ENCODE results near the gene NEK8. TPM values are rescaled to one million over a fixed set of nuclear protein-coding genes. Genes with fewer than 3 reads are reported as not detected.

Gene NEK8
- total RNA-seq, 2 experiments from 2014 or later: 3.6 to 3.9 TPM

GRCh38 chr17:28725166-28725659 lies 3.4 kb upstream of the NEK8 start:
- H3K4me1 Mint-ChIP-seq (ENCODE audit: low read depth): peaks cover 39% of the 10 kb centered on the region
- no peak for TF ChIP-seq CTCF (IDR thresholded peaks at IDR 0.05)
- CTCF ChIA-PET: interaction anchor here (2.3 to 13.9 kb wide), 6 partner anchors 13 to 177 kb away, joined by 19 to 609 read pairs (median 27); partner anchors contain the start of genes BLTP2, DHRS13, PROCA1 and TRAF4
- peak overlapping the region; percentile 100 for H3K4me3 Mint-ChIP-seq
- H3K36me3 Mint-ChIP-seq (ENCODE audit: low read depth): peaks cover 55% of the 10 kb centered on the region
- POLR2A ChIA-PET: interaction anchor here (0.6 to 11.5 kb wide), 20 partner anchors 12 to 339 kb away, joined by 3 to 480 read pairs (median 4); partner anchors contain the start of genes BLTP2, DHRS13, PHF12 and PROCA1
- peak overlapping the region; percentile 89 for H3K27ac Mint-ChIP-seq
- ATAC-seq: no peak
- H3K9me3 Mint-ChIP-seq: no peaks in the 10 kb centered on the region
- H3K27me3 Mint-ChIP-seq: no peaks in the 10 kb centered on the region
- DNase-seq: peak; percentile 56
- intact Hi-C loops (cut with micrococcal nuclease): loop anchor here (5.0 kb wide), 3 partner anchors 37 to 177 kb away; partner anchors contain the start of gene DHRS13

GRCh38 chr17:28725660-28726225 lies 2.8 kb upstream of the NEK8 start:
- intact Hi-C loops (cut with micrococcal nuclease): loop anchor here (2.0 to 5.0 kb wide), 4 partner anchors 37 to 223 kb away; partner anchors contain the start of gene DHRS13
- ChIA-PET POLR2A (interaction anchor here (0.6 to 11.5 kb wide), 22 partner anchors 12 to 228 kb away, joined by 3 to 480 read pairs (median 4); partner anchors contain the start of genes BLTP2, DHRS13, FAM222B and PHF12), CTCF (interaction anchor here (1.0 to 13.9 kb wide), 30 partner anchors 9 to 386 kb away, joined by 3 to 609 read pairs (median 11); partner anchors contain the start of genes BLTP2, DHRS13, FAM222B and FLOT2)
- Mint-ChIP-seq H3K27me3 (no peaks in the 10 kb centered on the region), H3K4me1 (ENCODE audit: low read depth) (peaks cover 39% of the 10 kb centered on the region), H3K9me3 (no peaks in the 10 kb centered on the region), H3K36me3 (ENCODE audit: low read depth) (peaks cover 50% of the 10 kb centered on the region), H3K4me3 (peak overlapping the region; percentile 100), H3K27ac (peak overlapping the region; percentile 89)
- ATAC-seq (peak; percentile 2), DNase-seq (peak; percentile 68)
- TF ChIP-seq CTCF (IDR thresholded peaks at IDR 0.05): no peak

- H3K36me3 Mint-ChIP-seq (ENCODE audit: low read depth): peaks cover 45% of the 10 kb centered on the region
- peak; percentile 40 for ATAC-seq
- H3K4me3 Mint-ChIP-seq: peak within 1 kb of the TSS; percentile 100
- intact Hi-C loops (cut with micrococcal nuclease): loop anchor here (2.0 to 5.0 kb wide), 4 partner anchors 36 to 223 kb away; partner anchors contain the start of gene DHRS13
- no peaks in the 10 kb centered on the region for H3K27me3 Mint-ChIP-seq
- no peak for TF ChIP-seq CTCF (IDR thresholded peaks at IDR 0.05)
- peaks cover 39% of the 10 kb centered on the region for H3K4me1 Mint-ChIP-seq (ENCODE audit: low read depth)
- peak; percentile 89 for DNase-seq
- H3K27ac Mint-ChIP-seq: peak within 1 kb of the TSS; percentile 99
- H3K9me3 Mint-ChIP-seq: no peaks in the 10 kb centered on the region
- ChIA-PET POLR2A (interaction anchor here (0.7 to 11.5 kb wide), 16 partner anchors 13 to 226 kb away, joined by 3 to 480 read pairs (median 4); partner anchors contain the start of genes BLTP2, FAM222B, PHF12 and PROCA1), CTCF (interaction anchor here (0.6 to 13.9 kb wide), 50 partner anchors 9 to 414 kb away, joined by 3 to 609 read pairs (median 6); partner anchors contain the start of genes BLTP2, DHRS13, FAM222B and FLOT2)
These were observed 2.4 kb upstream of the NEK8 start, which contains the start of gene TLCD1 for GRCh38 chr17:28726226-28726626. TLCD1 (minus strand) TSS chr17:28726233; CDS start chr17:28726097, 136 bp downstream.

- Mint-ChIP-seq H3K27me3 (no peaks in the 10 kb centered on the region), H3K4me1 (ENCODE audit: low read depth) (peaks cover 39% of the 10 kb centered on the region)
These were observed 1.7 kb upstream of the NEK8 start for GRCh38 chr17:28726627-28727491.

More at GRCh38 chr17:28726627-28727491, 1.7 kb upstream of the NEK8 start:
- Mint-ChIP-seq H3K27ac (peak overlapping the region; percentile 99), H3K9me3 (no peaks in the 10 kb centered on the region), H3K4me3 (peak overlapping the region; percentile 100), H3K36me3 (ENCODE audit: low read depth) (peaks cover 39% of the 10 kb centered on the region)
- DNase-seq: peak; percentile 95
- peak; percentile 50 for ATAC-seq
- POLR2A ChIA-PET: interaction anchor here (0.7 to 11.5 kb wide), 26 partner anchors 7 to 225 kb away, joined by 3 to 480 read pairs (median 4); partner anchors contain the start of genes BLTP2, FAM222B, FLOT2 and PHF12
- CTCF ChIA-PET: interaction anchor here (0.6 to 13.9 kb wide), 57 partner anchors 8 to 413 kb away, joined by 3 to 609 read pairs (median 5); partner anchors contain the start of genes BLTP2, DHRS13, FAM222B and FLOT2
- intact Hi-C loops (cut with micrococcal nuclease): loop anchor here (1.0 to 5.0 kb wide), 5 partner anchors 23 to 222 kb away; partner anchors contain the start of gene DHRS13
- TF ChIP-seq CTCF (IDR thresholded peaks at IDR 0.05): peak; percentile 100
